SK-N-SH treated with all-trans-retinoic acid at 6 μM for 48 hours (cell line): ENCODE data around the gene TBL1XR1.

ENCODE experiments used
- ARNTL ChIP-seq: fragments of 450-650 bp; formaldehyde crosslinking; IDR thresholded peaks from 2 replicates; pipeline ENCODE4 v1.5.0; 2020; ENCODE audit warnings: low read depth, mild to moderate bottlenecking, moderate library complexity, borderline replicate concordance
- CREB5 ChIP-seq: fragments of 250-450 bp; sonication (Bioruptor Pico); IDR thresholded peaks from 2 replicates; pipeline ENCODE4 v1.5.1; 2020; ENCODE audit warnings: low read depth, mild to moderate bottlenecking, moderate library complexity
- CSDC2 ChIP-seq: fragments of 250-450 bp; sonication (Bioruptor Pico); IDR thresholded peaks from 2 replicates; pipeline ENCODE4 v1.5.0; 2020; ENCODE audit warnings: mild to moderate bottlenecking, moderate library complexity
- ISL1 ChIP-seq: fragments of 250-450 bp; sonication (Bioruptor Pico); IDR thresholded peaks from 2 replicates; pipeline ENCODE4 v2.1.2; 2022; ENCODE audit warnings: mild to moderate bottlenecking, moderate library complexity
- OSR1 ChIP-seq: fragments of 250-450 bp; sonication (Bioruptor Pico); IDR thresholded peaks from 2 replicates; pipeline ENCODE4 v1.8.0; 2022; ENCODE audit warnings: moderate library complexity, mild to moderate bottlenecking, inconsistent platforms
- PPARA ChIP-seq: fragments of 250-450 bp; sonication (Bioruptor Pico); IDR thresholded peaks from 2 replicates; pipeline ENCODE4 v1.5.0; 2020; ENCODE audit warnings: mild to moderate bottlenecking, borderline replicate concordance
- TOX ChIP-seq: fragments of 250-450 bp; sonication (Bioruptor Pico); IDR thresholded peaks from 2 replicates; pipeline ENCODE4 v1.8.0; 2021; ENCODE audit warnings: mild to moderate bottlenecking, moderate library complexity, borderline replicate concordance
- ZC3H10 ChIP-seq: fragments of 250-450 bp; sonication (Bioruptor Pico); IDR thresholded peaks from 2 replicates; pipeline ENCODE4 v1.5.1; 2021; ENCODE audit warnings: mild to moderate bottlenecking, moderate library complexity
- ZFP3 ChIP-seq: fragments of 250-450 bp; sonication (Bioruptor Pico); IDR thresholded peaks from 2 replicates; pipeline ENCODE4 v1.5.0; 2020; ENCODE audit warnings: mild to moderate bottlenecking, moderate library complexity
- ZFP30 ChIP-seq: fragments of 450-650 bp; formaldehyde crosslinking; IDR thresholded peaks from 2 replicates; pipeline ENCODE4 v1.5.0; 2022; ENCODE audit warnings: mild to moderate bottlenecking, moderate library complexity
- ZNF565 ChIP-seq: fragments of 450-650 bp; formaldehyde crosslinking; conservative IDR thresholded peaks from 2 replicates; pipeline ENCODE4 v1.5.0; 2020; ENCODE audit warnings: low read depth, mild to moderate bottlenecking, moderate library complexity
- ZNF8 ChIP-seq: fragments of 450-650 bp; formaldehyde crosslinking; IDR thresholded peaks from 2 replicates; pipeline ENCODE4 v1.5.0; 2020; ENCODE audit warnings: mild to moderate bottlenecking, moderate library complexity
- TF ChIP-seq, protein P1 (sequence below): fragments of 250-450 bp; sonication (Bioruptor Pico); IDR thresholded peaks from 2 replicates; pipeline ENCODE4 v1.8.0; 2020; ENCODE audit warnings: mild to moderate bottlenecking, moderate library complexity, borderline replicate concordance
- TF ChIP-seq, protein P2 (sequence below): fragments of 250-450 bp; sonication (Bioruptor Pico); IDR thresholded peaks from 2 replicates; pipeline ENCODE4 v1.5.1; 2021; ENCODE audit warnings: mild to moderate bottlenecking, moderate library complexity

- TF ChIP-seq, protein P1, sequence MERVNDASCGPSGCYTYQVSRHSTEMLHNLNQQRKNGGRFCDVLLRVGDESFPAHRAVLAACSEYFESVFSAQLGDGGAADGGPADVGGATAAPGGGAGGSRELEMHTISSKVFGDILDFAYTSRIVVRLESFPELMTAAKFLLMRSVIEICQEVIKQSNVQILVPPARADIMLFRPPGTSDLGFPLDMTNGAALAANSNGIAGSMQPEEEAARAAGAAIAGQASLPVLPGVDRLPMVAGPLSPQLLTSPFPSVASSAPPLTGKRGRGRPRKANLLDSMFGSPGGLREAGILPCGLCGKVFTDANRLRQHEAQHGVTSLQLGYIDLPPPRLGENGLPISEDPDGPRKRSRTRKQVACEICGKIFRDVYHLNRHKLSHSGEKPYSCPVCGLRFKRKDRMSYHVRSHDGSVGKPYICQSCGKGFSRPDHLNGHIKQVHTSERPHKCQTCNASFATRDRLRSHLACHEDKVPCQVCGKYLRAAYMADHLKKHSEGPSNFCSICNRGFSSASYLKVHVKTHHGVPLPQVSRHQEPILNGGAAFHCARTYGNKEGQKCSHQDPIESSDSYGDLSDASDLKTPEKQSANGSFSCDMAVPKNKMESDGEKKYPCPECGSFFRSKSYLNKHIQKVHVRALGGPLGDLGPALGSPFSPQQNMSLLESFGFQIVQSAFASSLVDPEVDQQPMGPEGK (CRISPR knock-in tag) = no peak
- TF ChIP-seq CSDC2 (CRISPR knock-in tag) (no peak), ISL1 (CRISPR knock-in tag) (no peak), ZNF8 (no peak), ZFP3 (CRISPR knock-in tag) (no peak), ARNTL (no peak), ZFP30 (CRISPR knock-in tag) (no peak), CREB5 (CRISPR knock-in tag) (no peak), TOX (no peak), PPARA (CRISPR knock-in tag) (no peak), ZC3H10 (CRISPR knock-in tag) (no peak), OSR1 (CRISPR knock-in tag) (no peak), ZNF565 (no peak)
- TF ChIP-seq, protein P2, sequence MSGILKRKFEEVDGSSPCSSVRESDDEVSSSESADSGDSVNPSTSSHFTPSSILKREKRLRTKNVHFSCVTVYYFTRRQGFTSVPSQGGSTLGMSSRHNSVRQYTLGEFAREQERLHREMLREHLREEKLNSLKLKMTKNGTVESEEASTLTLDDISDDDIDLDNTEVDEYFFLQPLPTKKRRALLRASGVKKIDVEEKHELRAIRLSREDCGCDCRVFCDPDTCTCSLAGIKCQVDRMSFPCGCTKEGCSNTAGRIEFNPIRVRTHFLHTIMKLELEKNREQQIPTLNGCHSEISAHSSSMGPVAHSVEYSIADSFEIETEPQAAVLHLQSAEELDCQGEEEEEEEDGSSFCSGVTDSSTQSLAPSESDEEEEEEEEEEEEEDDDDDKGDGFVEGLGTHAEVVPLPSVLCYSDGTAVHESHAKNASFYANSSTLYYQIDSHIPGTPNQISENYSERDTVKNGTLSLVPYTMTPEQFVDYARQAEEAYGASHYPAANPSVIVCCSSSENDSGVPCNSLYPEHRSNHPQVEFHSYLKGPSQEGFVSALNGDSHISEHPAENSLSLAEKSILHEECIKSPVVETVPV (CRISPR knock-in tag) = no peak
Observed at GRCh38 chr3:177244606-177245005, 47.3 kb upstream of the TBL1XR1 start.
